ENCODE results near the gene ITLN1.
"Not testable (repeated sequence)": the region's sequence is repeated elsewhere in the genome, so short reads cannot be mapped to it uniquely, and the experiment has no call there.

ITLN1 gene

DNA sequence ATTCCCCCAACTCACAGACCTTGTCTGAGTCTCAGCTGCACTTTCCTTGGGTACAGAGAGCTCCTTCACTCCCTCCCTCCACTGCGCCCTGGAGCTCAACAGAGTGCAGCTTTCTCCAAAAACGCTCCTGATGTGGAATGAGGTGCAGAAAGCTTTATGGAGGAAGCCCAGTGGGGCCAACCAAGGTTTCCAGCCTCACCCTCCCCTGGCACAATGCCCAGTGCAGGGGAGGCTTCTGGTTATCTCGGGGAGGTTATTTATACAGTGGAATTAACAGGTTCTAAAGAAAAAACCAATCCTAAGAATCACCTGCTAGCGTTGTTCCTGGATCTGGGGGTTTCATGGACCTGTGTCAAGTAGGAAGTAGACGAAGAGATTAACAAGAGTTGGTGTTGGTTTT, at the start of gene ITLN1:
Gene ITLN1, minus strand, starts transcription at position 139 of the 400 bp plus-strand sequence. CDS start 303 bp downstream, outside the sequence.
- TF ChIP-seq EZH2 (IDR thresholded peaks at IDR 0.05; ENCODE audit: borderline replicate concordance, low read depth, low read length, severe bottlenecking) = no peak
- TF ChIP-seq, protein P1, sequence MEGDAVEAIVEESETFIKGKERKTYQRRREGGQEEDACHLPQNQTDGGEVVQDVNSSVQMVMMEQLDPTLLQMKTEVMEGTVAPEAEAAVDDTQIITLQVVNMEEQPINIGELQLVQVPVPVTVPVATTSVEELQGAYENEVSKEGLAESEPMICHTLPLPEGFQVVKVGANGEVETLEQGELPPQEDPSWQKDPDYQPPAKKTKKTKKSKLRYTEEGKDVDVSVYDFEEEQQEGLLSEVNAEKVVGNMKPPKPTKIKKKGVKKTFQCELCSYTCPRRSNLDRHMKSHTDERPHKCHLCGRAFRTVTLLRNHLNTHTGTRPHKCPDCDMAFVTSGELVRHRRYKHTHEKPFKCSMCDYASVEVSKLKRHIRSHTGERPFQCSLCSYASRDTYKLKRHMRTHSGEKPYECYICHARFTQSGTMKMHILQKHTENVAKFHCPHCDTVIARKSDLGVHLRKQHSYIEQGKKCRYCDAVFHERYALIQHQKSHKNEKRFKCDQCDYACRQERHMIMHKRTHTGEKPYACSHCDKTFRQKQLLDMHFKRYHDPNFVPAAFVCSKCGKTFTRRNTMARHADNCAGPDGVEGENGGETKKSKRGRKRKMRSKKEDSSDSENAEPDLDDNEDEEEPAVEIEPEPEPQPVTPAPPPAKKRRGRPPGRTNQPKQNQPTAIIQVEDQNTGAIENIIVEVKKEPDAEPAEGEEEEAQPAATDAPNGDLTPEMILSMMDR (IDR thresholded peaks at IDR 0.05; ENCODE audit: borderline replicate concordance, extremely low read depth, low read length, poor library complexity, severe bottlenecking) = no peak
- H3K36me3 ChIP-seq (ENCODE audit: insufficient read depth, low read length) = no peaks in the 10 kb centered on the region
- no peak within 1 kb of the TSS for H3K4me3 ChIP-seq (ENCODE audit: low read depth in 1 of 2, low read length in 2 of 2)
- no peaks in the 10 kb centered on the region for H3K9me3 ChIP-seq (ENCODE audit: insufficient read depth, low read length, severe bottlenecking)
- no peaks in the 10 kb centered on the region for H3K4me1 ChIP-seq (ENCODE audit: insufficient read depth, low read length)
- H3K27ac ChIP-seq (ENCODE audit: low read length) = no peak within 1 kb of the TSS
- H3K4me2 ChIP-seq (ENCODE audit: insufficient read depth, low read length) = no peak within 1 kb of the TSS
- DNase-seq = no peak
- no peak for ATAC-seq (ENCODE audit: insufficient read depth, low read depth)
- H3K9ac ChIP-seq (ENCODE audit: low read depth, low read length) = no peak within 1 kb of the TSS
- no peaks in the 10 kb centered on the region for H4K20me1 ChIP-seq (ENCODE audit: insufficient read depth, low read length)
- H2AFZ ChIP-seq (ENCODE audit: low read depth, low read length) = no peak within 1 kb of the TSS
- no peaks in the 10 kb centered on the region for H3K27me3 ChIP-seq (ENCODE audit: insufficient read depth, low read length, poor library complexity)
- no peaks in the 10 kb centered on the region for H3K79me2 ChIP-seq (ENCODE audit: insufficient read depth, low read length)

DNA sequence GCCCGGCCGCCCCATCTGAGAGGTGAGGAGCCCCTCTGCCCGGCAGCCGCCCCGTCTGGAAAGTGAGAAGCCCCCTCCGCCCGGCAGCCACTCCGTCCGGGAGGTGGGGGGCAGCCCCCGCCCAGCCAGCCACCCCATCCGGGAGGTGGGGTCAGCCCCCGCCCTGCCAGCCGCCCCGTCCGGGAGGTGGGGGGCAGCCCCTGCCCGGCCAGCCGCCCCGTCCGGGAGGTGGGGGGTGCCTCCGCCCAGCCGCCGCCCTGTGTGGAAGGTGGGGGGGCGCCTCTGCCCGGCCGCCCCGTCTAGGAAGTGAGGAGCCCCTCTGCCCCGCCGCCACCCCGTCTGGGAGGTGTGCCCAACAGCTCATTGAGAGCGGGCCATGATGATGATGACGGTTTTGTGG, 48.3 kb upstream of the ITLN1 start:
- not testable (repeated sequence) for H4K20me1 ChIP-seq (ENCODE audit: insufficient read depth, low read length); H3K4me3 ChIP-seq (ENCODE audit: low read depth in 1 of 2, low read length in 2 of 2); H3K4me1 ChIP-seq (ENCODE audit: insufficient read depth, low read length); H2AFZ ChIP-seq (ENCODE audit: low read depth, low read length); H3K27ac ChIP-seq (ENCODE audit: low read length); H3K4me2 ChIP-seq (ENCODE audit: insufficient read depth, low read length); ATAC-seq (ENCODE audit: insufficient read depth, low read depth); H3K9me3 ChIP-seq (ENCODE audit: insufficient read depth, low read length, severe bottlenecking); H3K79me2 ChIP-seq (ENCODE audit: insufficient read depth, low read length); H3K9ac ChIP-seq (ENCODE audit: low read depth, low read length); DNase-seq; H3K27me3 ChIP-seq (ENCODE audit: insufficient read depth, low read length, poor library complexity); H3K36me3 ChIP-seq (ENCODE audit: insufficient read depth, low read length)

DNA sequence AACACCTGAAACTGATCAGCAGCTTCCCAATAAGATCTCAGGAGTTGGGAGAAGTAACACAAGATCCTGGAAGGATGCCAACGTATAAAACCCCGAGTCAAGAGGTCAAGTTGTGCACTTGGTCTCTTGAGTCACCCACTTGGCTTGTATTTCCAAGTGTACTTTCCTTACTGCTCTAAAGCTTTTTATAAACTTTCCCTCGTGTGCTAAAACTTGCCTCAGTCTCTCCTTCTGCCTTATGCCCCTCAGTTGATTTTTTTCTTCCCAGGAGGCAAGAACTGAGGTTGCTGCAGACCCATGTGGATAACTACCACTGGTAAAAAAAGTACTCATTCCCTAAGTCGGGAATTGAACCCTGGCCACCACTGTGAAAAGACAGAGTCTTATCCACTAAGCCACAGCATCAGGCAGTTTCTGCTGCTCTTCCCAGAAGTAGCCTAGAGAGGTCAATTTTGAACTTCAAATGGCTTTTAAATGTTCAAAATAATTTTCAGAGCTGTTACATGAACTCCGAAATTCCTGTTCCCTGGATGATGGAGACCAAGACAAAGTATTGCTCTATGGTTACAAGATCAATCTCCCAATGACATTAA, 40.8 kb upstream of the ITLN1 start:
- Histone ChIP-seq H3K4me3 (ENCODE audit: low read depth in 1 of 2, low read length in 2 of 2) (no peak overlapping the region), H3K4me1 (ENCODE audit: insufficient read depth, low read length) (no peaks in the 10 kb centered on the region), H3K36me3 (ENCODE audit: insufficient read depth, low read length) (no peaks in the 10 kb centered on the region), H3K9ac (ENCODE audit: low read depth, low read length) (no peak overlapping the region), H4K20me1 (ENCODE audit: insufficient read depth, low read length) (no peaks in the 10 kb centered on the region), H2AFZ (ENCODE audit: low read depth, low read length) (no peak overlapping the region), H3K27me3 (ENCODE audit: insufficient read depth, low read length, poor library complexity) (no peaks in the 10 kb centered on the region), H3K9me3 (ENCODE audit: insufficient read depth, low read length, severe bottlenecking) (peaks cover 6% of the 10 kb centered on the region), H3K4me2 (ENCODE audit: insufficient read depth, low read length) (no peak overlapping the region), H3K27ac (ENCODE audit: low read length) (no peak overlapping the region), H3K79me2 (ENCODE audit: insufficient read depth, low read length) (no peaks in the 10 kb centered on the region)
- DNase-seq (no peak), ATAC-seq (ENCODE audit: insufficient read depth, low read depth) (no peak)
- TF ChIP-seq EZH2 (IDR thresholded peaks at IDR 0.05; ENCODE audit: borderline replicate concordance, low read depth, low read length, severe bottlenecking) = no peak
- TF ChIP-seq, protein P1 (IDR thresholded peaks at IDR 0.05; ENCODE audit: borderline replicate concordance, extremely low read depth, low read length, poor library complexity, severe bottlenecking) = no peak

DNA sequence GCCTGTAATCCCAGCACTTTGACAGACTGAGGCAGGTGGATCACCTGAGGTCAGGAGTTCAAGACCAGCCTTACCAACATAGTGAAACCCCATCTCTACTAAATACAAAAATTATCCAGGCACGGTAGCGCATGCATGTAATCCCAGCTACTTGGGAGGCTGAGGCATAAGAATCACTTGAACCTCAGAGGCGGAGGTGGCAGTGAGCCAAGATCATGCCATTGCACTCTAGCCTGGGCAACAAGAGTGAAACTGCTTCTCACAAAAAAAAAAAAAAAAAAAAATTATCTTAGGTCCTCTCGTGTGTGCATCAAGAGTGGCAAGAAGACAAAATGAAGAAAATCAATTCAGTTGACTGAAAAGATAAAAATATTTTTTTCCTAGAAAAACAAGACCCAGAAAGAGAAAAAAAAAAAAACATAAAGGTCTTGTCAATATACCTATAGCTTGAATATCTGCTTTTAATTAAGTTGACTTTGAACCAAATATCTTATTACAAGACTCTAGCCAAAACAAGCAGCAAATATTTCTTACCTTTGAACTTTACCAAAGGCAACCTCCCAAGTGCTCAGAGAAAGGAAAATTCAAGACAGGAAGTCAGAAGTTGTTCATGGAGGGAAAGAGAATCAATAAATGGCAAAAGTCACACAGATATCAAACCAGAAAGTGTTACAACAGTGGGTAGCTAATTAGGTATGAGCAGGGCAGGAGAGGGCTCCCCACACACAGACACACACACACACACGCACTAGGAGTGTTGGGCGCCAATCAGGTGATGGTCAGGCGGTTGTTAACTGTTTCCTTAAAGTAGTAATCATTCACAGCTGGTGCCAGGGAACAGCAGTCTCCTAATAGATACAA, 40.0 kb upstream of the ITLN1 start:
- ATAC-seq (ENCODE audit: insufficient read depth, low read depth) (no peak), DNase-seq (no peak)
- H3K79me2 ChIP-seq (ENCODE audit: insufficient read depth, low read length) = no peaks in the 10 kb centered on the region
- H4K20me1 ChIP-seq (ENCODE audit: insufficient read depth, low read length) = no peaks in the 10 kb centered on the region
- no peaks in the 10 kb centered on the region for H3K36me3 ChIP-seq (ENCODE audit: insufficient read depth, low read length)
- TF ChIP-seq, protein P1 (IDR thresholded peaks at IDR 0.05; ENCODE audit: borderline replicate concordance, extremely low read depth, low read length, poor library complexity, severe bottlenecking) = no peak
- TF ChIP-seq EZH2 (IDR thresholded peaks at IDR 0.05; ENCODE audit: borderline replicate concordance, low read depth, low read length, severe bottlenecking) = no peak
- H2AFZ ChIP-seq (ENCODE audit: low read depth, low read length) = no peak overlapping the region
- H3K9me3 ChIP-seq (ENCODE audit: insufficient read depth, low read length, severe bottlenecking) = peaks cover 6% of the 10 kb centered on the region
- no peak overlapping the region for H3K9ac ChIP-seq (ENCODE audit: low read depth, low read length)
- no peak overlapping the region for H3K4me3 ChIP-seq (ENCODE audit: low read depth in 1 of 2, low read length in 2 of 2)
- H3K4me1 ChIP-seq (ENCODE audit: insufficient read depth, low read length) = no peaks in the 10 kb centered on the region
- no peak overlapping the region for H3K27ac ChIP-seq (ENCODE audit: low read length)
- H3K4me2 ChIP-seq (ENCODE audit: insufficient read depth, low read length) = no peak overlapping the region
- H3K27me3 ChIP-seq (ENCODE audit: insufficient read depth, low read length, poor library complexity) = no peaks in the 10 kb centered on the region
